SK-N-SH treated with all-trans-retinoic acid at 6 μM for 48 hours (cell line): ENCODE data around the gene LITAF.

ENCODE experiments used
- ATAC-seq: fragments of 200-7000 bp; cut with Tn5 transposase; 3 replicates; pipeline ENCODE4 v1.9.1; 2020; ENCODE audit warnings: mild to moderate bottlenecking, moderate library complexity
- ARNTL ChIP-seq: fragments of 450-650 bp; formaldehyde crosslinking; IDR thresholded peaks from 2 replicates; pipeline ENCODE4 v1.5.0; 2020; ENCODE audit warnings: low read depth, mild to moderate bottlenecking, moderate library complexity, borderline replicate concordance
- BACH2 ChIP-seq: fragments of 250-450 bp; sonication (Bioruptor Pico); IDR thresholded peaks from 2 replicates; pipeline ENCODE4 v1.9.0; 2021; ENCODE audit warnings: mild to moderate bottlenecking, borderline replicate concordance
- CSDC2 ChIP-seq: fragments of 250-450 bp; sonication (Bioruptor Pico); IDR thresholded peaks from 2 replicates; pipeline ENCODE4 v1.5.0; 2020; ENCODE audit warnings: mild to moderate bottlenecking, moderate library complexity
- ESRRG ChIP-seq: fragments of 250-450 bp; sonication (Bioruptor Pico); IDR thresholded peaks from 2 replicates; pipeline ENCODE4 v1.6.1; 2021; ENCODE audit warnings: mild to moderate bottlenecking
- GLIS3 ChIP-seq: fragments of 250-450 bp; sonication (Bioruptor Pico); IDR thresholded peaks from 2 replicates; pipeline ENCODE4 v1.5.0; 2020; ENCODE audit warnings: mild to moderate bottlenecking, moderate library complexity
- ISL1 ChIP-seq: fragments of 250-450 bp; sonication (Bioruptor Pico); IDR thresholded peaks from 2 replicates; pipeline ENCODE4 v2.1.2; 2022; ENCODE audit warnings: mild to moderate bottlenecking, moderate library complexity
- OSR1 ChIP-seq: fragments of 250-450 bp; sonication (Bioruptor Pico); IDR thresholded peaks from 2 replicates; pipeline ENCODE4 v1.8.0; 2022; ENCODE audit warnings: moderate library complexity, mild to moderate bottlenecking, inconsistent platforms
- PPARA ChIP-seq: fragments of 250-450 bp; sonication (Bioruptor Pico); IDR thresholded peaks from 2 replicates; pipeline ENCODE4 v1.5.0; 2020; ENCODE audit warnings: mild to moderate bottlenecking, borderline replicate concordance
- RARB ChIP-seq: fragments of 250-450 bp; sonication (Bioruptor Pico); IDR thresholded peaks from 2 replicates; pipeline ENCODE4 v1.8.0; 2021; ENCODE audit warnings: mild to moderate bottlenecking, moderate library complexity
- SNAI2 ChIP-seq: fragments of 250-450 bp; sonication (Bioruptor Pico); IDR thresholded peaks from 2 replicates; pipeline ENCODE4 v1.5.0; 2020; ENCODE audit warnings: mild to moderate bottlenecking, moderate library complexity
- TCF4 ChIP-seq: fragments of 250-450 bp; sonication (Bioruptor Pico); IDR thresholded peaks from 2 replicates; pipeline ENCODE4 v1.8.0; 2021; ENCODE audit warnings: mild to moderate bottlenecking, moderate library complexity, borderline replicate concordance
- TOX ChIP-seq: fragments of 250-450 bp; sonication (Bioruptor Pico); IDR thresholded peaks from 2 replicates; pipeline ENCODE4 v1.8.0; 2021; ENCODE audit warnings: mild to moderate bottlenecking, moderate library complexity, borderline replicate concordance
- ZC3H10 ChIP-seq: fragments of 250-450 bp; sonication (Bioruptor Pico); IDR thresholded peaks from 2 replicates; pipeline ENCODE4 v1.5.1; 2021; ENCODE audit warnings: mild to moderate bottlenecking, moderate library complexity
- ZFP3 ChIP-seq: fragments of 250-450 bp; sonication (Bioruptor Pico); IDR thresholded peaks from 2 replicates; pipeline ENCODE4 v1.5.0; 2020; ENCODE audit warnings: mild to moderate bottlenecking, moderate library complexity
- ZFP30 ChIP-seq: fragments of 450-650 bp; formaldehyde crosslinking; IDR thresholded peaks from 2 replicates; pipeline ENCODE4 v1.5.0; 2022; ENCODE audit warnings: mild to moderate bottlenecking, moderate library complexity
- ZNF70 ChIP-seq: fragments of 450-650 bp; formaldehyde crosslinking; IDR thresholded peaks from 2 replicates; pipeline ENCODE4 v1.5.0; 2020; ENCODE audit warnings: mild to moderate bottlenecking, moderate library complexity
- TF ChIP-seq, protein P1 (sequence below): fragments of 250-450 bp; sonication (Bioruptor Pico); IDR thresholded peaks from 2 replicates; pipeline ENCODE4 v1.5.1; 2021; ENCODE audit warnings: mild to moderate bottlenecking, moderate library complexity
- TF ChIP-seq, protein P2 (sequence below): fragments of 250-450 bp; sonication (Bioruptor Pico); IDR thresholded peaks from 2 replicates; pipeline ENCODE4 v1.8.0; 2020; ENCODE audit warnings: mild to moderate bottlenecking, moderate library complexity, borderline replicate concordance
- TF ChIP-seq, protein P3 (sequence below): fragments of 250-450 bp; sonication (Bioruptor Pico); IDR thresholded peaks from 2 replicates; pipeline ENCODE4 v1.8.0; 2021; ENCODE audit warnings: low read depth, mild to moderate bottlenecking, moderate library complexity, borderline replicate concordance
- TF ChIP-seq, protein P4 (sequence below): fragments of 250-450 bp; sonication (Bioruptor Pico); IDR thresholded peaks from 2 replicates; pipeline ENCODE4 v1.5.0; 2020; ENCODE audit warnings: mild to moderate bottlenecking, moderate library complexity

The LITAF gene

DNA sequence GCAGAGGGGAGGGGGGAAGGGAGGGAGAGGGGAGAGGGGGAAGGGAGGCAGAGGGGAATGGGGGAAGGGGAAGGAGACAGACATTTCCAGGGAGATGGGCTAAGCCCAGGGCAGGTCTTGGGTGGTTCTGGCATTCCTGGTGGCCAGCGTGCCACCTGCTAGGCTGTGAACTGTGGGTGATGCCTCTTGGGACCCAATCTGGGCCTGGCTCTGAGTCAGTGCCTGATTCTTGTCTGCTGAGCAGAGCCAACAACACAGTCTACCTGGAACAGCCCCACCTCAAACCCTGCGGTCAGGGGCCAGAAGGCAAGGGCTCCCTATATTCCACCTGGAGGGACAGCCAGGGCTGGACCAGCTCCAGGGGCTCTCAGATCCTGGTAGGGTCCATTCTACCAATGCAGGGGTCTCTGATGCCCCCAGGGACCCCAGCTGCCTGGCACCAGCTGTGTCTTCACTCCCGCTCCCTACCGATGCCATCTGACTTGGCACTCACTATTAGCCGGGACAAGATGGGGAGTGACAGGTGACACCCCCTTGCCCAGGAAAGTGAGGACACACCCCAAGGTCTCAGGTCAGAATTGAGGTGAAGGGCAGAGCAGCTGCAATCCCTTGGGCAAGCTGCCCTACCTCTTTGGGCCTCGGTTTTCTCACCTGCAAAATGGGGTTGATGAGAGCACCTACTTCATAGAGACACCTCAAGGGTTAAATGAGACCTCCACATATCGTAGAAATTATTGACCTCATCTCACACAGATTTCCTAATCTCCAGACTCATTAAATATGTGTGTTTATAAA lies 87.2 kb downstream of the LITAF start:
- no peak for ATAC-seq
- TF ChIP-seq, protein P1, sequence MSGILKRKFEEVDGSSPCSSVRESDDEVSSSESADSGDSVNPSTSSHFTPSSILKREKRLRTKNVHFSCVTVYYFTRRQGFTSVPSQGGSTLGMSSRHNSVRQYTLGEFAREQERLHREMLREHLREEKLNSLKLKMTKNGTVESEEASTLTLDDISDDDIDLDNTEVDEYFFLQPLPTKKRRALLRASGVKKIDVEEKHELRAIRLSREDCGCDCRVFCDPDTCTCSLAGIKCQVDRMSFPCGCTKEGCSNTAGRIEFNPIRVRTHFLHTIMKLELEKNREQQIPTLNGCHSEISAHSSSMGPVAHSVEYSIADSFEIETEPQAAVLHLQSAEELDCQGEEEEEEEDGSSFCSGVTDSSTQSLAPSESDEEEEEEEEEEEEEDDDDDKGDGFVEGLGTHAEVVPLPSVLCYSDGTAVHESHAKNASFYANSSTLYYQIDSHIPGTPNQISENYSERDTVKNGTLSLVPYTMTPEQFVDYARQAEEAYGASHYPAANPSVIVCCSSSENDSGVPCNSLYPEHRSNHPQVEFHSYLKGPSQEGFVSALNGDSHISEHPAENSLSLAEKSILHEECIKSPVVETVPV (CRISPR knock-in tag) = no peak
- TF ChIP-seq SNAI2 (CRISPR knock-in tag) (no peak), ARNTL (CRISPR knock-in tag) (no peak), ISL1 (CRISPR knock-in tag) (no peak), GLIS3 (CRISPR knock-in tag) (no peak), TCF4 (no peak), BACH2 (no peak), OSR1 (CRISPR knock-in tag) (no peak), ESRRG (CRISPR knock-in tag) (no peak), ZNF70 (no peak), CSDC2 (CRISPR knock-in tag) (no peak), ZFP30 (no peak), RARB (CRISPR knock-in tag) (no peak), ZFP3 (CRISPR knock-in tag) (no peak), PPARA (CRISPR knock-in tag) (no peak), TOX (CRISPR knock-in tag) (no peak)
- TF ChIP-seq, protein P2, sequence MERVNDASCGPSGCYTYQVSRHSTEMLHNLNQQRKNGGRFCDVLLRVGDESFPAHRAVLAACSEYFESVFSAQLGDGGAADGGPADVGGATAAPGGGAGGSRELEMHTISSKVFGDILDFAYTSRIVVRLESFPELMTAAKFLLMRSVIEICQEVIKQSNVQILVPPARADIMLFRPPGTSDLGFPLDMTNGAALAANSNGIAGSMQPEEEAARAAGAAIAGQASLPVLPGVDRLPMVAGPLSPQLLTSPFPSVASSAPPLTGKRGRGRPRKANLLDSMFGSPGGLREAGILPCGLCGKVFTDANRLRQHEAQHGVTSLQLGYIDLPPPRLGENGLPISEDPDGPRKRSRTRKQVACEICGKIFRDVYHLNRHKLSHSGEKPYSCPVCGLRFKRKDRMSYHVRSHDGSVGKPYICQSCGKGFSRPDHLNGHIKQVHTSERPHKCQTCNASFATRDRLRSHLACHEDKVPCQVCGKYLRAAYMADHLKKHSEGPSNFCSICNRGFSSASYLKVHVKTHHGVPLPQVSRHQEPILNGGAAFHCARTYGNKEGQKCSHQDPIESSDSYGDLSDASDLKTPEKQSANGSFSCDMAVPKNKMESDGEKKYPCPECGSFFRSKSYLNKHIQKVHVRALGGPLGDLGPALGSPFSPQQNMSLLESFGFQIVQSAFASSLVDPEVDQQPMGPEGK (CRISPR knock-in tag) = no peak
- TF ChIP-seq, protein P3, sequence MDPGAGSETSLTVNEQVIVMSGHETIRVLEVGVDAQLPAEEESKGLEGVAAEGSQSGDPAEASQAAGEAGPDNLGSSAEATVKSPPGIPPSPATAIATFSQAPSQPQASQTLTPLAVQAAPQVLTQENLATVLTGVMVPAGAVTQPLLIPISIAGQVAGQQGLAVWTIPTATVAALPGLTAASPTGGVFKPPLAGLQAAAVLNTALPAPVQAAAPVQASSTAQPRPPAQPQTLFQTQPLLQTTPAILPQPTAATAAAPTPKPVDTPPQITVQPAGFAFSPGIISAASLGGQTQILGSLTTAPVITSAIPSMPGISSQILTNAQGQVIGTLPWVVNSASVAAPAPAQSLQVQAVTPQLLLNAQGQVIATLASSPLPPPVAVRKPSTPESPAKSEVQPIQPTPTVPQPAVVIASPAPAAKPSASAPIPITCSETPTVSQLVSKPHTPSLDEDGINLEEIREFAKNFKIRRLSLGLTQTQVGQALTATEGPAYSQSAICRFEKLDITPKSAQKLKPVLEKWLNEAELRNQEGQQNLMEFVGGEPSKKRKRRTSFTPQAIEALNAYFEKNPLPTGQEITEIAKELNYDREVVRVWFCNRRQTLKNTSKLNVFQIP (CRISPR knock-in tag) = no peak
- TF ChIP-seq, protein P4, sequence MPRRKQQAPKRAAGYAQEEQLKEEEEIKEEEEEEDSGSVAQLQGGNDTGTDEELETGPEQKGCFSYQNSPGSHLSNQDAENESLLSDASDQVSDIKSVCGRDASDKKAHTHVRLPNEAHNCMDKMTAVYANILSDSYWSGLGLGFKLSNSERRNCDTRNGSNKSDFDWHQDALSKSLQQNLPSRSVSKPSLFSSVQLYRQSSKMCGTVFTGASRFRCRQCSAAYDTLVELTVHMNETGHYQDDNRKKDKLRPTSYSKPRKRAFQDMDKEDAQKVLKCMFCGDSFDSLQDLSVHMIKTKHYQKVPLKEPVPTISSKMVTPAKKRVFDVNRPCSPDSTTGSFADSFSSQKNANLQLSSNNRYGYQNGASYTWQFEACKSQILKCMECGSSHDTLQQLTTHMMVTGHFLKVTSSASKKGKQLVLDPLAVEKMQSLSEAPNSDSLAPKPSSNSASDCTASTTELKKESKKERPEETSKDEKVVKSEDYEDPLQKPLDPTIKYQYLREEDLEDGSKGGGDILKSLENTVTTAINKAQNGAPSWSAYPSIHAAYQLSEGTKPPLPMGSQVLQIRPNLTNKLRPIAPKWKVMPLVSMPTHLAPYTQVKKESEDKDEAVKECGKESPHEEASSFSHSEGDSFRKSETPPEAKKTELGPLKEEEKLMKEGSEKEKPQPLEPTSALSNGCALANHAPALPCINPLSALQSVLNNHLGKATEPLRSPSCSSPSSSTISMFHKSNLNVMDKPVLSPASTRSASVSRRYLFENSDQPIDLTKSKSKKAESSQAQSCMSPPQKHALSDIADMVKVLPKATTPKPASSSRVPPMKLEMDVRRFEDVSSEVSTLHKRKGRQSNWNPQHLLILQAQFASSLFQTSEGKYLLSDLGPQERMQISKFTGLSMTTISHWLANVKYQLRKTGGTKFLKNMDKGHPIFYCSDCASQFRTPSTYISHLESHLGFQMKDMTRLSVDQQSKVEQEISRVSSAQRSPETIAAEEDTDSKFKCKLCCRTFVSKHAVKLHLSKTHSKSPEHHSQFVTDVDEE (CRISPR knock-in tag) = no peak

DNA sequence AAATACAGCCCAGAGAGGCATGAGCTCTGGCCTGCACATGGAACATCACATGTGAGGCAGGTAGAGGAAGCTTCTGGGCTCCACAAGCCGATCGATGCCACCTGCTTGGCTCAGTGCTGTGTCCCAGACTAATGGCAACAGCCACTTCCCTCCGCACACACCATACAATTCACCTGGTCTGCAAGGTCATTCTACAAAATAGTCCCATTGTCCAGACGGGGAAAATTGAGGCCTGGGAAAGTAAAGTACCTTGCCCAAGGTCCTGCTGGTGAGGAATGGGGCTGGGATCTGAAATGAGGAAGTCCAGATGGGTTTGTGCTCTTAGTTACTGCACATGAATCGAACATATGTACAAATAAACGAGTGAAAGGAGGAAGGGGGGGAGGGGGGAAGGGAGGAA lies 88.0 kb downstream of the LITAF start:
- ATAC-seq = no peak
- no peak for TF ChIP-seq OSR1 (CRISPR knock-in tag)
- no peak for TF ChIP-seq ISL1 (CRISPR knock-in tag)
- no peak for TF ChIP-seq SNAI2 (CRISPR knock-in tag)
- TF ChIP-seq, protein P3 (CRISPR knock-in tag) = no peak
- no peak for TF ChIP-seq BACH2
- TF ChIP-seq PPARA (CRISPR knock-in tag) = no peak
- no peak for TF ChIP-seq RARB (CRISPR knock-in tag)
- TF ChIP-seq ZC3H10 = no peak
- TF ChIP-seq ZFP3 (CRISPR knock-in tag) = no peak
- no peak for TF ChIP-seq TOX (CRISPR knock-in tag)
- TF ChIP-seq ZFP30 = no peak
- TF ChIP-seq ARNTL (CRISPR knock-in tag) = no peak
